Measurements from ENCODE around the gene GRID1. TPM values are rescaled to one million over a fixed set of nuclear protein-coding genes. Genes with fewer than 3 reads are reported as not detected.

Gene GRID1
- total RNA-seq, 1 donor from 2014 or later: 0.75 TPM

GRCh38 chr10:85986777-85987176 is 379.8 kb downstream of the GRID1 start:
- no peaks in the 10 kb centered on the region for H3K4me1 ChIP-seq (ENCODE audit: insufficient read depth, low read length)
- TF ChIP-seq EZH2 (IDR thresholded peaks at IDR 0.05; ENCODE audit: insufficient read depth, low read length): no peak
- TF ChIP-seq, protein P1, sequence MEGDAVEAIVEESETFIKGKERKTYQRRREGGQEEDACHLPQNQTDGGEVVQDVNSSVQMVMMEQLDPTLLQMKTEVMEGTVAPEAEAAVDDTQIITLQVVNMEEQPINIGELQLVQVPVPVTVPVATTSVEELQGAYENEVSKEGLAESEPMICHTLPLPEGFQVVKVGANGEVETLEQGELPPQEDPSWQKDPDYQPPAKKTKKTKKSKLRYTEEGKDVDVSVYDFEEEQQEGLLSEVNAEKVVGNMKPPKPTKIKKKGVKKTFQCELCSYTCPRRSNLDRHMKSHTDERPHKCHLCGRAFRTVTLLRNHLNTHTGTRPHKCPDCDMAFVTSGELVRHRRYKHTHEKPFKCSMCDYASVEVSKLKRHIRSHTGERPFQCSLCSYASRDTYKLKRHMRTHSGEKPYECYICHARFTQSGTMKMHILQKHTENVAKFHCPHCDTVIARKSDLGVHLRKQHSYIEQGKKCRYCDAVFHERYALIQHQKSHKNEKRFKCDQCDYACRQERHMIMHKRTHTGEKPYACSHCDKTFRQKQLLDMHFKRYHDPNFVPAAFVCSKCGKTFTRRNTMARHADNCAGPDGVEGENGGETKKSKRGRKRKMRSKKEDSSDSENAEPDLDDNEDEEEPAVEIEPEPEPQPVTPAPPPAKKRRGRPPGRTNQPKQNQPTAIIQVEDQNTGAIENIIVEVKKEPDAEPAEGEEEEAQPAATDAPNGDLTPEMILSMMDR (IDR thresholded peaks at IDR 0.05; ENCODE audit: insufficient read depth, low read depth, low read length): no peak
- Mint-ChIP-seq H3K9me3 (ENCODE audit: unreplicated experiment) (no peaks in the 10 kb centered on the region), H3K27ac (ENCODE audit: unreplicated experiment) (no peak overlapping the region), H3K36me3 (ENCODE audit: low read depth, unreplicated experiment) (no peaks in the 10 kb centered on the region), H3K4me1 (ENCODE audit: low read depth, unreplicated experiment) (no peaks in the 10 kb centered on the region), H3K27me3 (ENCODE audit: low read depth, unreplicated experiment) (peaks cover 12% of the 10 kb centered on the region), H3K4me3 (ENCODE audit: unreplicated experiment) (no peak overlapping the region)
- H3K79me2 ChIP-seq (ENCODE audit: insufficient read depth, low read length): no peaks in the 10 kb centered on the region
- H3K4me3 ChIP-seq (ENCODE audit: insufficient read depth, low read depth, low read length): no peak overlapping the region
- no peak overlapping the region for H3K9ac ChIP-seq (ENCODE audit: low read length)
- H3K36me3 ChIP-seq (ENCODE audit: insufficient read depth, low read length): no peaks in the 10 kb centered on the region
- no peak for DNase-seq (ENCODE audit: low read depth)
- H2AFZ ChIP-seq (ENCODE audit: low read depth, low read length): no peak overlapping the region
- H4K20me1 ChIP-seq (ENCODE audit: insufficient read depth, low read length): no peaks in the 10 kb centered on the region
- H3K27ac ChIP-seq (ENCODE audit: low read depth, low read length): no peak overlapping the region
- FAIRE-seq: no peak
- no peak overlapping the region for H3K4me2 ChIP-seq (ENCODE audit: low read length)
- H3K27me3 ChIP-seq (ENCODE audit: insufficient read depth, low read length): no peaks in the 10 kb centered on the region
- no peaks in the 10 kb centered on the region for H3K9me3 ChIP-seq (ENCODE audit: insufficient read depth, low read depth, low read length)

GRCh38 chr10:85983051-85983450 is 383.5 kb downstream of the GRID1 start:
- no peak for DNase-seq (ENCODE audit: low read depth)
- Histone ChIP-seq H3K4me3 (ENCODE audit: insufficient read depth, low read depth, low read length) (no peak overlapping the region), H3K9me3 (ENCODE audit: insufficient read depth, low read depth, low read length) (peaks cover 3% of the 10 kb centered on the region), H3K27me3 (ENCODE audit: insufficient read depth, low read length) (no peaks in the 10 kb centered on the region), H3K9ac (ENCODE audit: low read length) (no peak overlapping the region), H3K36me3 (ENCODE audit: insufficient read depth, low read length) (no peaks in the 10 kb centered on the region), H4K20me1 (ENCODE audit: insufficient read depth, low read length) (no peaks in the 10 kb centered on the region), H3K79me2 (ENCODE audit: insufficient read depth, low read length) (no peaks in the 10 kb centered on the region), H3K4me1 (ENCODE audit: insufficient read depth, low read length) (no peaks in the 10 kb centered on the region), H3K27ac (ENCODE audit: low read depth, low read length) (no peak overlapping the region), H2AFZ (ENCODE audit: low read depth, low read length) (no peak overlapping the region), H3K4me2 (ENCODE audit: low read length) (no peak overlapping the region)
- Mint-ChIP-seq H3K4me3 (ENCODE audit: unreplicated experiment) (no peak overlapping the region), H3K27me3 (ENCODE audit: low read depth, unreplicated experiment) (peaks cover 13% of the 10 kb centered on the region), H3K4me1 (ENCODE audit: low read depth, unreplicated experiment) (no peaks in the 10 kb centered on the region), H3K9me3 (ENCODE audit: unreplicated experiment) (no peaks in the 10 kb centered on the region), H3K27ac (ENCODE audit: unreplicated experiment) (no peak overlapping the region), H3K36me3 (ENCODE audit: low read depth, unreplicated experiment) (no peaks in the 10 kb centered on the region)
- TF ChIP-seq, protein P1 (IDR thresholded peaks at IDR 0.05; ENCODE audit: insufficient read depth, low read depth, low read length): no peak
- no peak for TF ChIP-seq EZH2 (IDR thresholded peaks at IDR 0.05; ENCODE audit: insufficient read depth, low read length)
- no peak for FAIRE-seq

DNA sequence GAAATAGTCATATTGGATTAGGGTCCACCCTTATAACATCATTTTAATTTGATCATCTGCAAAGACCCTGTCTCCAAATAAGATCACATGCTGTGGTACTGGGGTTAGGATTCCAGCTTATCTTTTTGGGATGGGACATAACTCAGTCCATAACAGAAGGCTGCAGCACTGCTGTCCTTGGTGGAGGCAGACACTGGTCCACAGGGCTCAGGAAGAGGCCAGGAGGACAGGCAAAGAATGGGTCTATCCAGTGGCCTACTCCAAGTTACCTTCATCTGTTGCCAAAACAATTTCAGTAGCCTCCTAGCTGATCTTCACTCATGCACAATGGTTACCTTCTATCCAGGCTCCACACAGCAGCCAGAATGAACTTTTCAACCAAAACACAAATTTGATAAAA is 387.0 kb downstream of the GRID1 start:
- no peak overlapping the region for H3K4me3 ChIP-seq (ENCODE audit: insufficient read depth, low read depth, low read length)
- H3K4me2 ChIP-seq (ENCODE audit: low read length): no peak overlapping the region
- peaks cover 3% of the 10 kb centered on the region for H3K9me3 ChIP-seq (ENCODE audit: insufficient read depth, low read depth, low read length)
- H3K79me2 ChIP-seq (ENCODE audit: insufficient read depth, low read length): no peaks in the 10 kb centered on the region
- Mint-ChIP-seq H3K36me3 (ENCODE audit: low read depth, unreplicated experiment) (no peaks in the 10 kb centered on the region), H3K9me3 (ENCODE audit: unreplicated experiment) (peaks cover 2% of the 10 kb centered on the region), H3K4me1 (ENCODE audit: low read depth, unreplicated experiment) (no peaks in the 10 kb centered on the region), H3K27me3 (ENCODE audit: low read depth, unreplicated experiment) (peaks cover 11% of the 10 kb centered on the region), H3K27ac (ENCODE audit: unreplicated experiment) (no peak overlapping the region), H3K4me3 (ENCODE audit: unreplicated experiment) (no peak overlapping the region)
- no peak overlapping the region for H3K9ac ChIP-seq (ENCODE audit: low read length)
- H3K27me3 ChIP-seq (ENCODE audit: insufficient read depth, low read length): no peaks in the 10 kb centered on the region
- no peaks in the 10 kb centered on the region for H3K36me3 ChIP-seq (ENCODE audit: insufficient read depth, low read length)
- no peak for TF ChIP-seq EZH2 (IDR thresholded peaks at IDR 0.05; ENCODE audit: insufficient read depth, low read length)
- TF ChIP-seq, protein P1 (IDR thresholded peaks at IDR 0.05; ENCODE audit: insufficient read depth, low read depth, low read length): no peak
- no peaks in the 10 kb centered on the region for H3K4me1 ChIP-seq (ENCODE audit: insufficient read depth, low read length)
- H2AFZ ChIP-seq (ENCODE audit: low read depth, low read length): no peak overlapping the region
- FAIRE-seq: no peak
- no peak overlapping the region for H3K27ac ChIP-seq (ENCODE audit: low read depth, low read length)
- H4K20me1 ChIP-seq (ENCODE audit: insufficient read depth, low read length): no peaks in the 10 kb centered on the region
- DNase-seq (ENCODE audit: low read depth): no peak
